SU-DHL-6 (cell line): ENCODE results near the gene CCKAR.

Experiments
- EZH2phosphoT487 ChIP-seq: fragments of 200-600 bp; sonication (generic), shearing (Covaris generic); conservative IDR thresholded peaks from 2 replicates; pipeline ENCODE4 v1.6.1; 2018; ENCODE audit warnings: mild to moderate bottlenecking, antibody characterized with exemption, low read length, moderate library complexity, mixed read lengths
- TF ChIP-seq, protein P1 (sequence below): fragments of 200-600 bp; sonication (generic); IDR thresholded peaks from one replicate; pipeline ENCODE4 v1.5.1; 2017; ENCODE audit warnings: antibody characterized with exemption, mild to moderate bottlenecking, low read length, moderate library complexity; ENCODE audit not compliant: insufficient read depth, poor library complexity, severe bottlenecking

DNA sequence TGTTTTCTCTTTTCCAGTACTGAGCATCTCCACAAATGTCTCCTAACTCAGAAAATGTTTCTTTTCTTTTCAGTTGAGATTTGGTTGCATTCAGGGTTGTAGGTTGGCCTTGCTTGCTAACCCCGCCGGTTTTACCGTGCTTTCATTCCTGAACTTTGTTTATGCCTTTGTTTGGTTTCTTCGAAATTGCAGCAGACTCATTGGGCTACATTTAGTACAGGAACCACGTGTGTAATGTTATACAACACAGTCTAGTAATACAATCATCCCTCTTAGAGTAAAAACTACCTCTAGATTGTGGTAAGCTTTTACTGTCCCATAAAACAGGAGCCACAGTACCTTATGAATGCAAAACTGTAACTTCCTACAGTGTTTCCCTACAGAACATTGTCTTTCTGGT, 57.9 kb downstream of the CCKAR start:
- TF ChIP-seq, protein P1, sequence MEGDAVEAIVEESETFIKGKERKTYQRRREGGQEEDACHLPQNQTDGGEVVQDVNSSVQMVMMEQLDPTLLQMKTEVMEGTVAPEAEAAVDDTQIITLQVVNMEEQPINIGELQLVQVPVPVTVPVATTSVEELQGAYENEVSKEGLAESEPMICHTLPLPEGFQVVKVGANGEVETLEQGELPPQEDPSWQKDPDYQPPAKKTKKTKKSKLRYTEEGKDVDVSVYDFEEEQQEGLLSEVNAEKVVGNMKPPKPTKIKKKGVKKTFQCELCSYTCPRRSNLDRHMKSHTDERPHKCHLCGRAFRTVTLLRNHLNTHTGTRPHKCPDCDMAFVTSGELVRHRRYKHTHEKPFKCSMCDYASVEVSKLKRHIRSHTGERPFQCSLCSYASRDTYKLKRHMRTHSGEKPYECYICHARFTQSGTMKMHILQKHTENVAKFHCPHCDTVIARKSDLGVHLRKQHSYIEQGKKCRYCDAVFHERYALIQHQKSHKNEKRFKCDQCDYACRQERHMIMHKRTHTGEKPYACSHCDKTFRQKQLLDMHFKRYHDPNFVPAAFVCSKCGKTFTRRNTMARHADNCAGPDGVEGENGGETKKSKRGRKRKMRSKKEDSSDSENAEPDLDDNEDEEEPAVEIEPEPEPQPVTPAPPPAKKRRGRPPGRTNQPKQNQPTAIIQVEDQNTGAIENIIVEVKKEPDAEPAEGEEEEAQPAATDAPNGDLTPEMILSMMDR, result no peak
- no peak for TF ChIP-seq EZH2phosphoT487
